Stimulated activated CD8-positive, alpha-beta memory T cell treated with anti-CD3 and anti-CD28 coated beads, Interleukin-15, amount 100 ng/mL, for 24 hours (primary cell): ENCODE measurements around the gene TMEM45B.
"Not testable (repeated sequence)": the region's sequence is repeated elsewhere in the genome, so short reads cannot be mapped to it uniquely, and the experiment has no call there.

Experiments used
- DNase-seq: peaks from one replicate; pipeline ENCODE4 v3.0.0-alpha.2; 2020; ENCODE audit warnings: low read depth

The TMEM45B gene

GRCh38 chr11:129815596-129816461 lies at the start of gene TMEM45B:
TSS of gene TMEM45B (plus strand) at chr11:129815848. CDS start at chr11:129852483, 36,635 bp downstream.
- no peak for DNase-seq

DNA sequence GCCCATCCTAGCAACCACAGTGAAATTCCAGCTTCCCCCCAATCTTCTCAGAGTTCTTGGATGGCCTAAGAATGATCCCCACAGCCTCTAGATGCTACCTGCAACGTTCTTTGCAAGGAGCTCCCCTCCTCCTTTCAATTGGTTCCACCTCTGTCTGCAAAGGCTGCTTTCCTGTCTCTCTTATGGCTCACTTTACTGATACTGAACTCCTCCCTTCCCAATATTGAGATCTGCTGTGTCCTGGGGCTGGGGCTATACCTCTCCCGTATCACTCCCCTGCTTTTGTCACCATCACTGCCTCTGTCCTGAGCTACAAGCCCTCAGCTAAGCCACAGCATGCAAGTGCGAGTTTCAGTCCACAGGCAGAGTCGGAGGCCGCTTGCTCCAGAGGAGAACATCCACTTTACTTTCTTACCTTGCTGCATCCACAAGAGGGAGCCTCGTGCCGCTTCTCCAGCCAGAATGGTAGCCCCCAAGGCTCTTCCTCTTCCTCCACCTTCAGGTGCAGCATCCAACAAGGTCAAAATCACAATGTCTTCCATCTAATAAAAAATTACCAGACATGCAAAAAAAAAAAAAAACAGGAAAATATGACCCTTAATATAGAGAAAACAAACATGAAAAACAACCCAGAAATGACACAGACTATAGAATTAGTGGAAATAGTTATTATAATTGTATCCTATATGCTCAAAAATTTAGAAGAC lies 48.6 kb upstream of the TMEM45B start:
- DNase-seq, result no peak

DNA sequence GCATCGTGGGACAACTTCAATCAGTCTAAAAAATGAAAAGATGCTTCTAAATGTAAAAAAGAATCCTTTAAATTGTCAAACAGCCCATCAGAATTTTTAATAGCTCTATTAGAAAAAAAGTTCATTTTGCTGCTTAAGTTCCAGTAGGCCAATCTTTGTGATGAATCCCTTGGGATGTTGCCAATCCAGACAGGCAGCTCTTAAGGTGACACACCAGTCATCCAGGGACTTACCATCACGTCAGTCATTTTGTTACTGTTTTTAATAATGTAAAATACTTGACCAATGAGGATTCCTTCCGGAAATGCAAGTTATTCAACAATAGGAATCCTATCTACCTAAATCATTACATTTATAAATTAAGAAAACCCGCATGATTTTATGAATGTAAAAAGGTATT lies 47.8 kb upstream of the TMEM45B start:
- no peak for DNase-seq

- no peak for DNase-seq
Observed at GRCh38 chr11:129768356-129768755, 47.3 kb upstream of the TMEM45B start.

- no peak for DNase-seq
Observed at GRCh38 chr11:129769059-129769458, 46.6 kb upstream of the TMEM45B start.

GRCh38 chr11:129770993-129771392 lies 44.7 kb upstream of the TMEM45B start:
- no peak for DNase-seq

DNA sequence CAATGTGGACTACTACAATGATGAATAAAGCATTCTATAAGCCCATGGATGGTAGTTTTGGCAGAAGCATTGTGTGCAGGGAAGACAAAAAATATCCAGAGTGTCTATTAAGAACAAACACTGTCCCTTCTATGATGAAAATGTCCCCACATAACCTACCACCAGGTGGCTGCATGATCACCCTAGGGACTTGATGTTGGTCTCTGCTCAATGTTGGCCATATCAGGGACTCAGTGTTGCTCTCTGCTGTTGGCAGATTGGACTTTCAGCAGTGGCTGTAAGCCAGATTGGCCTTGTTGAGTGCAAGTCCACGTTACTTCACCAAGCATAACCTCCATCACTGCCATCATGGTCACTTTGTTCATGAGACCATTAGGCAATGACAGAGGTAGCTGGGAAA lies 44.2 kb upstream of the TMEM45B start:
- not testable (repeated sequence) for DNase-seq

DNA sequence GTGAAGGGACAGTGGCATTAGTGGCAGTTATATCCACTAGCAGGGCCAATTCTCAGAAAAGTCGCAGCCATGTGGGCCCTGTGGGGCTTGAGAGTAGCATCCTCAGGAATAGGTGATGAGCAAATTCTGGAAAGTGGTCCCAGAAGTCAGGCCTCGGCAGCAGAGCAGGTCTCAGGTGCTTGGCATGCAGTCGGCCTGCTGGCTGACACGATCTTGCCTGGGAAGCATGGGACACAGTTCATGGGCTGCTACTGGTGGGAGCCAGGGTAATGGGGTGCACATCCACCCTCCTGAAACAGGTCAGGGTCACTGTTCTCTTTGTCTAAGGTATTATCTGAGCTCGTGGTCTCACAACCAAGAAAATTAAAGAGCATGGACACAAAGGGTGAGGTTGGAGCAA lies 36.8 kb upstream of the TMEM45B start:
- no peak for DNase-seq

DNA sequence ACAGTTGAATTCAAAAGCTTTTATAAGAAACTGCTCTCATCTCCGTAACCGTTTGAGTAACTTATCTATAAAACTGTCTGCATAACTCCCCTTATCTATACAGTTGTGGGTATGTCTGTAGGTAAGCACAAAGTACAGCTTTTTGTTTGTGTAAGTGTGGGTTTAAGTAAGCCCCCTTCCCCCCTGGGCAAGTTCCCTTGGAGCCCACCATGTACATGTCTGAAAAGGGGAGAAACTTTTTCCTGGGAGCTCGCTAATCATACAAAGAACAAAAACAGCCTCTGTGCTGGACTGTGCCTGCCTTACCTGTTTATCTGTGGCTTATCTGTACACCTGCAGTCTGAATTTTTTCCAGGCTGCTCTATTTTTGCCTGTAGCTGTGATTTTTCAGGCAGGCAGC lies 36.3 kb upstream of the TMEM45B start:
- no peak for DNase-seq

GRCh38 chr11:129785383-129786111 lies 30.1 kb upstream of the TMEM45B start:
- no peak for DNase-seq

GRCh38 chr11:129786112-129786416 lies 29.6 kb upstream of the TMEM45B start:
- DNase-seq, result not testable (repeated sequence)

GRCh38 chr11:129787532-129788155 lies 28.0 kb upstream of the TMEM45B start:
- DNase-seq, result no peak

DNA sequence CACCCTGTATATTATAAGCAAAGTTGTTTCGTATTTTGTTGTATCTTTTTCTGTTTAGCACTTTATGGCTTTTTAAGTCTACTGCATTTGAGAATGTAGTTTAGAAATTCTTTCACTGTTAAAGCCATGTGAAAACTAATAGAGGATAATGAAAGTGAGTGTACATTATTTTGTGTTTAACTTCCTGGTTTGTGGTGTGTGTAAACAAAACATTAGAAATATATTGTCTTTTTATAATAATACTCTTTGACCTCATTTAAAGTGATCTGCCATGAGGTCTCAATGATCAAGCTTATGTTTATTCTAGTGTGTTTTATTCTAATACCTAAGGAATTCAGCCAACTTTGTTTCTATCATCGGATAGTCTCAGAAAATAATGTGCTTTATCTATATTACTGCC lies 27.4 kb upstream of the TMEM45B start:
- no peak for DNase-seq

DNA sequence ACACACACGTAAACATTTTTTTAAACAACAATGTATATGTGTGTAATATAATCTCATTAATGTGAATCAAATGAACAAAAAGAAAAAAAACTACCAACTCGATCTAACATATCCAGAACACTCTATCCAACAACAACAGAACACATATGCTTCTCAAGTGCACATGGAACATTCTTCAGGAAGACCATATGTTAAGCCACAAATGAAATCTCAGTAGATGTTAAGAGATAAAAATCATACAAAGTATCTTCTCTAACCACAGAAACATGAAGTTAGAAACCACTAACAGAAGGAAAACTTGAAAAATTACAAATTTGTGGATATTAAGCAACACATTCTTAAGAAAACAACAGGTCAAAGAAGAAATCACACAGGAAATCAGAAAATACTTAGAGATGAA lies 25.5 kb upstream of the TMEM45B start:
- DNase-seq, result no peak

GRCh38 chr11:129791515-129791914 lies 24.1 kb upstream of the TMEM45B start:
- DNase-seq, result no peak

GRCh38 chr11:129792663-129793062 lies 23.0 kb upstream of the TMEM45B start:
- DNase-seq, result no peak

DNA sequence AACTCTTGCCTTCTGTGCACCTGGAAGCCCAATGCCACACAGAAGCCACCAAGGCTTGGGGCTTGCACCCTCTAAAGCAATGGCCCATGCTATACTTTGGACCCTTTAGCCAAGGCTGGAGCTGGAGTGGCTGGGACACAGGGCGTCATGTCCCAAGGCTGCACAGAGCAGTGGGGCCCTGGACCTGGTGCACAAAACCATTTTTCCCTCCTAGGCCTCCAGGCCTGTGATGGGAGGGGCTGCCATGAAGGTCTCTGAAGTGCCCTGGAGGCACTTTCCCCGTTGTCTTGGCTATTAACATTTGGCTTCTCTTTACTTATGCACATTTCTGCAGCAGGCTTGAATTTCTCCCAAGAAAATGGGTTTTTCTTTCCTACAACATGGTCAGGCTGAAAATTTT lies 20.6 kb upstream of the TMEM45B start:
- no peak for DNase-seq

DNA sequence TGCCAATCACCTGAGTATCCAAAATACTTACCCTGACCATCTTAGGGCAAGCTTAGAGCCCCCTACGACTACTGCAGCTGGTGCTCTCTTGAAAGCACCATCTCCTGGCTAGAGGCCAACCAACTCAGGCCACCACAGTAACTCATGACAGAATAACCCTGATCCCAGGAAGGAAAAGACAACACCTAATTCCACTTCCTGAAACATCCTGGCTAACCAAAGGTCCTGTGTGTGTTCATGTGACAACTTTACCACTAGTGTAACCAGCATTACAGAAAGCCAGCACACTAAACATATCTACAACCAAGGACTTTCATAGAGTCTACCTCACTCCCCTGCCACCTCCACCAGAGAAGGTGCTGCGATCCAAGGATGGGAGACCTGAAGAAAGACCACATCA lies 17.4 kb upstream of the TMEM45B start:
- DNase-seq, result no peak

GRCh38 chr11:129800162-129800561 lies 15.5 kb upstream of the TMEM45B start:
- not testable (repeated sequence) for DNase-seq

DNA sequence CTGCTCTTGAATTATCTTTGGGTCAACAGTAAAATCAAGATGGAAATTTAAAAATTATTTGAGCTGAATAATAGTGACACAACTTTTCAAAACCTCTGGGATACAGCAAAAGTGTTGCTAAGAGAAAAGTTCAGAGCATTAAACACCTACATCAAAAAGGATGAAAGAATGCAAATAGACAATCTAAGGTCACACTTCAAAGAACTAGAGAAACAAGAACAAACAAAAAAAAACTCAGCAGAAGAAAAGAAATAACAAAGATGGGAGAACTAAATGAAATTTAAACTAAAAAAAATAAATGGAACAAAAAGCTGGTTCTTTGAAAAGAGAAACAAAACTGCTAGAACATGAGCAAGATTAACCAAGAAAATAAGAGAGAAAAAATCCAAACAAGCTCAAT lies 15.0 kb upstream of the TMEM45B start:
- DNase-seq, result no peak

- no peak for DNase-seq
Observed at GRCh38 chr11:129803533-129803932, 12.1 kb upstream of the TMEM45B start.

DNA sequence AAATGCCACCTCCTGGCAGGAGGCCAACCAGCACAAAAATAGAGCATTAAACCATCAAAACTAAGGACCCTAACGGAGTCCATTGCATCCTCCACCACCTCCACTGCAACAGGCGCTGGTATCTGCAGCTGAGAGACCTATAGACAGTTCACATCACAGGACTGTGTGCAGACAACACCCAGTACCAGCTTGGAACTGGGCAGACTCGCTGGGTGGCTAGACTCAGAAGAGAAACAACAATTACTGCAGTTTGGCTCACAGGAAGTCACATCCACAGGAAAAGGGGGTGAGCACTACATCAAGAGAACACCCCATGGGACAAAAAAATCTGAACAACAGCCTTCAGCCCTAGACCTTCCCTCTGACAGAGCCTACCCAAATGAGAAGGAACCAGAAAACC lies 11.6 kb upstream of the TMEM45B start:
- DNase-seq, result no peak
